Psoas muscle (tissue), 8 donors: Measurements from ENCODE around the gene KCTD12. TPM values are rescaled to one million over a fixed set of nuclear protein-coding genes. Genes with fewer than 3 reads are reported as not detected.

Experiments used
- ATAC-seq, 4 donors: fragments of 200-7000 bp; cut with Tn5 transposase; one replicate each; pipeline ENCODE4 v1.9.1; 2020; ENCODE audit warnings: moderate library complexity in 3 of 4, mild to moderate bottlenecking in 2 of 4
- DNase-seq, 2 donors: peaks; one replicate each; pipeline ENCODE4 v3.0.0-alpha.2; 2020
- H3K27ac ChIP-seq: fragments of 200-600 bp; one replicate; pipeline ENCODE4 v1.8.0; 2022
- H3K27me3 ChIP-seq, 3 donors: fragments of 200-600 bp in 1 of 3; one replicate each; pipeline versions ENCODE4 v1.6.1 to v1.8.0; 2013 to 2022; ENCODE audit warnings: low read length in 2 of 3, mild to moderate bottlenecking in 2 of 3, moderate library complexity in 1 of 3; ENCODE audit not compliant: insufficient read depth in 3 of 3
- H3K36me3 ChIP-seq, 2 donors: fragments of 200-600 bp in 1 of 2; one replicate each; pipeline versions ENCODE4 v1.6.1 to v1.8.0; 2013 to 2022; ENCODE audit warnings: low read depth in 1 of 2, mild to moderate bottlenecking in 1 of 2, moderate library complexity in 1 of 2; ENCODE audit not compliant: insufficient read depth in 1 of 2
- H3K4me1 ChIP-seq: fragments of 200-600 bp; one replicate; pipeline ENCODE4 v1.8.0; 2022
- H3K4me3 ChIP-seq: fragments of 200-600 bp; one replicate; pipeline ENCODE4 v1.8.0; 2022; ENCODE audit warnings: mild to moderate bottlenecking
- H3K9me3 ChIP-seq: fragments of 200-600 bp; one replicate; pipeline ENCODE4 v1.8.0; 2022
- WGBS, 3 donors: extraction: QIAGEN DNeasy Blood & Tissue Kit; methylation state at CpG; one replicate each; pipeline versions ENCODE4 v1.1.6 to v1.1.7; 2013; 5-methylcytosine and 5-hydroxymethylcytosine counted together
- intact Hi-C, 2 donors: fragments of 100-400 bp; cut with DNase I; formaldehyde crosslinking; loops; one replicate each; pipeline versions ENCODE4 v1.11.0 to v1.14.2; 2022
- polyA plus RNA-seq, 3 donors: library from polyadenylated mRNA; stranded (reverse); fragments of 200-250 nt; gene quantifications; one replicate each; pipeline ENCODE4 v1.2.3, GENCODE V29; 2013
- total RNA-seq, 4 donors: library from RNA; stranded (reverse); fragmentation: NEBNext Ultra II Directional in 2 of 4; extraction: Animal tissue kit (Norgen Biotek cat#: 25700) in 2 of 4; gene quantifications; one replicate each; pipeline versions ENCODE4 v1.2.1 to v1.2.4, GENCODE V29; 2021 to 2023
- TF ChIP-seq, protein P1 (sequence below): fragments of 200-600 bp; IDR thresholded peaks from one replicate; pipeline ENCODE4 v1.8.0; 2022; ENCODE audit warnings: antibody characterized with exemption
- donor health status: healthy with polysubstance abuse.
- donor health status: DM: no; HTN: no; CAD: no; lungs with moderate emphysema.
- donor health status: Bipolar disorder and iron deficiency.
- donor health status: healthy.
- donor health status: DM: yes; HTN: yes; CAD: no.
- donor health status: DM: no; HTN: no; CAD: no.
- donor health status: DM: no; HTN: no; CAD: no.
- donor health status: DM: yes; HTN: yes; CAD: no.

Gene KCTD12
- total and polyA plus RNA-seq, 7 donors: 11.6 to 31.3 (median 22.4) TPM

DNA sequence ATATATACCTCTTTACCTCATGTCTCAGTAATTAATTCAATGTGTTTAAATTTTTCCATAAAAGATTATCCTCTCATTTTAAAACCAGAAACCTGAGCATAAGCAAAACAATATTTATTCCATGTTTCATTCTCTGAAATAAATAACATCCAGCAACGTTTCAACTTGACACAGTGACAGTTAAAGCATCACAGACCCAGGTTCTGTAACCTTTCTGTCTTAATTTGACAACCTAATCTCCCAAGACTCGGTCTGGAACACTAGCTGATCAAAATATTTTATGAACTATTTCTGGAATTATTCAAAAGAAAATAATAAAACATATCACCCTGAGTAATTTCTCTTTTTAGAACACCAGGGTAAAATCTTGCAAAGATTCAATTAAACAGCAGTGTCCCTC lies 40.3 kb downstream of the KCTD12 start:
- Histone ChIP-seq H3K4me3 (no peak overlapping the region), H3K4me1 (peaks cover 5% of the 10 kb centered on the region), H3K36me3 (no peaks in the 10 kb centered on the region), H3K9me3 (no peaks in the 10 kb centered on the region), H3K27ac (no peak overlapping the region), H3K27me3 (no peaks in the 10 kb centered on the region)
- WGBS, 3 donors: 32 to 45% (median 36%) methylated on average over 2 of the region's 2 CpGs
- intact Hi-C loops: no loop called here
- no peak for DNase-seq
- ATAC-seq: no peak
- TF ChIP-seq, protein P1, sequence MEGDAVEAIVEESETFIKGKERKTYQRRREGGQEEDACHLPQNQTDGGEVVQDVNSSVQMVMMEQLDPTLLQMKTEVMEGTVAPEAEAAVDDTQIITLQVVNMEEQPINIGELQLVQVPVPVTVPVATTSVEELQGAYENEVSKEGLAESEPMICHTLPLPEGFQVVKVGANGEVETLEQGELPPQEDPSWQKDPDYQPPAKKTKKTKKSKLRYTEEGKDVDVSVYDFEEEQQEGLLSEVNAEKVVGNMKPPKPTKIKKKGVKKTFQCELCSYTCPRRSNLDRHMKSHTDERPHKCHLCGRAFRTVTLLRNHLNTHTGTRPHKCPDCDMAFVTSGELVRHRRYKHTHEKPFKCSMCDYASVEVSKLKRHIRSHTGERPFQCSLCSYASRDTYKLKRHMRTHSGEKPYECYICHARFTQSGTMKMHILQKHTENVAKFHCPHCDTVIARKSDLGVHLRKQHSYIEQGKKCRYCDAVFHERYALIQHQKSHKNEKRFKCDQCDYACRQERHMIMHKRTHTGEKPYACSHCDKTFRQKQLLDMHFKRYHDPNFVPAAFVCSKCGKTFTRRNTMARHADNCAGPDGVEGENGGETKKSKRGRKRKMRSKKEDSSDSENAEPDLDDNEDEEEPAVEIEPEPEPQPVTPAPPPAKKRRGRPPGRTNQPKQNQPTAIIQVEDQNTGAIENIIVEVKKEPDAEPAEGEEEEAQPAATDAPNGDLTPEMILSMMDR: no peak

DNA sequence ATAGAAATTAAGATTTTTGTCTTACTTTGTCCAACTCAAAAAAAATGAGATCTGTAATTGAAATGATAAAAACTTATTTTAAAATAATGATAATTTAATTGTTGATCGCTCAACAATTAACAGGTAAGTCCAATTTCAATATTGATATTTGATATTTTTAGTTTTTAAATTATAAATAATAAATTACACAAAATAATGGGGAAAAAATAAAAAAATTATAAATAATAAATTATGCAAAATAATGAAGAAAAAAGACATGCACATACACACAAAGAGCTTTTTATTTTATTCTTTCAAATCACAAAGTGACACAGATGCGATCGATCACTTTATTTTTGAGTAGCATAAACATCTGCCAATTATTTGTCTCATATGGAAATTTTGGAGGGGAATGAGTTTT lies 40.8 kb downstream of the KCTD12 start:
- no peak overlapping the region for H3K27ac ChIP-seq
- H3K9me3 ChIP-seq: no peaks in the 10 kb centered on the region
- no peaks in the 10 kb centered on the region for H3K27me3 ChIP-seq
- no peak for ATAC-seq
- H3K4me3 ChIP-seq: no peak overlapping the region
- H3K36me3 ChIP-seq: no peaks in the 10 kb centered on the region
- TF ChIP-seq, protein P1: no peak
- intact Hi-C loops: no loop called here
- no peak for DNase-seq
- WGBS, 3 donors: 98 to 99% (median 98%) methylated on average over 3 of the region's 3 CpGs
- peaks cover 5% of the 10 kb centered on the region for H3K4me1 ChIP-seq

DNA sequence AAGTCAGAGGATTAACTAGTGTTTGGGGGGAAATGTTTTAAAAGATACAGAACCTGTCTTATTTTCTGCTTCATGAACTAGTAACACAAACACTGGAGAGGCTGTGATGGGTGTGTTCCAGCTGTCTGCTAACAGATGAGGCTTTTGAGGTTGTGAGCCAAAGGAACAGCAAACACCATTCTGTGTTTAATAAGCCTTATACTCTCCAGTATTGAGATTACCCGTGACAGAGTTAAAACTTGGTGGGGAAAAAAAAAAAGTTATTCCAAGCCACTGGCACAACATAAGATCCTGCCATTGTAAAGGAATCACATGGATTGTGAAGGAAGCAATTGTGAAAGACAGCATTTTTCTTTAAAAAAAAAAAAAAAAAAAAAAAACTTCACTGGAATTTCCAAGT lies 48.4 kb downstream of the KCTD12 start:
- TF ChIP-seq, protein P1: no peak
- 12 to 29% (median 25%) methylated on average over 1 of the region's 1 CpG for WGBS, 3 donors
- intact Hi-C loops: no loop called here

DNA sequence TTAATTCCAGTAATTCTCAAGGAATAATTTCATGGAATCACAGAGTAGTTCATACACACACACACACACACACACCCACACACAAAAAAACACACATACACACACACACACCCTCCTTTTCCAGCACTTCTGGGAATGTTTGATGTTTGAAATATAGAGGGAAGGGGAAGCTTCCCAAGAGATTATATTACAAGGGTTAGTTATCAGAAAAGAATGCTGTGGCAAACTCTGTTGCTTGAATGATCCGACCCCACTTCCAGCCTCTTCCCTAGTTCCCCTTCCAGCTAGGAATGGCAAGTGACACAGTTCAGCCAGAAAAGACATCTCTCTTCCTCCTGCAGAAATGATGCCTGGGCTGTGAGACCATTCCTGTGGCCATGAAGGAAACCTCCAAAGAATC lies 49.9 kb downstream of the KCTD12 start:
- TF ChIP-seq, protein P1: no peak
- DNase-seq: no peak
- H3K27ac ChIP-seq: no peak overlapping the region
- no peaks in the 10 kb centered on the region for H3K4me1 ChIP-seq
- no peaks in the 10 kb centered on the region for H3K9me3 ChIP-seq
- intact Hi-C loops: no loop called here
- WGBS, 3 donors: 32 to 50% (median 45%) methylated on average over 1 of the region's 1 CpG
- H3K4me3 ChIP-seq: no peak overlapping the region
- H3K27me3 ChIP-seq: no peaks in the 10 kb centered on the region
- no peak for ATAC-seq
- no peaks in the 10 kb centered on the region for H3K36me3 ChIP-seq

More for the DNA sequence above, 48.4 kb downstream of the KCTD12 start:
- no peaks in the 10 kb centered on the region for H3K27me3 ChIP-seq
- H3K9me3 ChIP-seq: no peaks in the 10 kb centered on the region
- no peak for DNase-seq
- no peak for ATAC-seq
- H3K36me3 ChIP-seq: no peaks in the 10 kb centered on the region
- H3K4me1 ChIP-seq: no peaks in the 10 kb centered on the region
- no peak overlapping the region for H3K4me3 ChIP-seq
- no peak overlapping the region for H3K27ac ChIP-seq

DNA sequence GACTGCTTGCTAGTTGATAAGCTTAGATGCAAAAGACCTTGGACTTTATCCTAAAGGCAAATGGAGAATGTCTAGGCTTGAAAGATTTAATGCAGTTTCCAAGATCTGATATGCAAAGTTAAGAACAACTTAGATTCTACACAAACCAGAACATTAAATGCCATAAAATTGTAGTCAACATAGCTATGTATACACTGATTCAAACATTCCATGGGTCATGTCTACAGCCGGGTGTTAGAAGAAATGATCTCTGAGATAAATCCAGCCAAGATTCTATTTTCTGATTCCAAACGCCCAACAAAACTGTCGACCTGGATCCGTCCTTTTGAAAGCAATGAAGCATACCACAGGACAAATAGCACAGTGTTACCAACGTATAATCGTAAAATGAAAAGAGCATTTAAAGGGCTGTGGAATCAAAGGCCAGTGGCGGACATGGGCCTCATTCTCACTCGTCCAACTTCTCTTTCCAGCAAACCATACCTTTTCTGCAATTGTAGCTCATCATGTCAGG lies 52.7 kb downstream of the KCTD12 start:
- TF ChIP-seq, protein P1: no peak
- no peak overlapping the region for H3K4me3 ChIP-seq
- DNase-seq: no peak
- intact Hi-C loops: no loop called here
- no peak for ATAC-seq
- no peaks in the 10 kb centered on the region for H3K9me3 ChIP-seq
- H3K27ac ChIP-seq: no peak overlapping the region
- WGBS, 3 donors: 82 to 93% (median 92%) methylated on average over 8 of the region's 8 CpGs
- H3K4me1 ChIP-seq: no peaks in the 10 kb centered on the region
- no peaks in the 10 kb centered on the region for H3K36me3 ChIP-seq
- no peaks in the 10 kb centered on the region for H3K27me3 ChIP-seq
